DOHH2 (cell line): ENCODE data around the gene CRHBP.

ENCODE experiments used
- H3F3A ChIP-seq: fragments of 200-600 bp; sonication (generic), shearing (Covaris generic); 2 replicates; pipeline ENCODE4 v1.6.0; 2016; ENCODE audit warnings: antibody characterized with exemption, mild to moderate bottlenecking; ENCODE audit not compliant: control insufficient read depth, insufficient read depth
- H3K27ac ChIP-seq: fragments of 200-600 bp; sonication (generic); 2 replicates; pipeline ENCODE4 v1.5.1; 2014; ENCODE audit warnings: low read depth, mild to moderate bottlenecking, low read length, moderate library complexity
- H3K27me3 ChIP-seq: fragments of 200-600 bp; sonication (generic); 2 replicates; pipeline ENCODE4 v1.6.1; 2014; ENCODE audit warnings: mild to moderate bottlenecking, low read length, mixed read lengths; ENCODE audit not compliant: control insufficient read depth
- H3K36me3 ChIP-seq: fragments of 200-600 bp; sonication (generic); 2 replicates; pipeline ENCODE4 v1.6.1; 2014; ENCODE audit warnings: mild to moderate bottlenecking, low read length, moderate library complexity, mixed read lengths; ENCODE audit not compliant: control insufficient read depth
- H3K4me1 ChIP-seq: fragments of 200-600 bp; sonication (generic); 2 replicates; pipeline ENCODE4 v1.6.1; 2014; ENCODE audit warnings: mild to moderate bottlenecking, low read length, mixed read lengths; ENCODE audit not compliant: control insufficient read depth
- H3K4me2 ChIP-seq: fragments of 200-600 bp; sonication (generic); 2 replicates; pipeline ENCODE4 v1.6.0; 2014; ENCODE audit warnings: mild to moderate bottlenecking, low read length, moderate library complexity
- H3K4me3 ChIP-seq: fragments of 200-600 bp; sonication (generic); 2 replicates; pipeline ENCODE4 v1.5.1; 2014; ENCODE audit warnings: mild to moderate bottlenecking, low read length, mixed read lengths
- H3K79me2 ChIP-seq: fragments of 200-600 bp; sonication (generic); 2 replicates; pipeline ENCODE4 v1.6.1; 2014; ENCODE audit warnings: mild to moderate bottlenecking, low read length, mixed read lengths; ENCODE audit not compliant: control insufficient read depth
- H3K9me2 ChIP-seq: fragments of 200-600 bp; sonication (generic); replicated peaks from 2 replicates; pipeline ENCODE4 v1.6.1; 2014; ENCODE audit warnings: mild to moderate bottlenecking, low read length, mixed read lengths; ENCODE audit not compliant: control insufficient read depth
- H3K9me3 ChIP-seq: fragments of 200-600 bp; sonication (generic); 2 replicates; pipeline ENCODE4 v1.6.1; 2014; ENCODE audit warnings: antibody characterized with exemption, low read length, mixed read lengths; ENCODE audit not compliant: control insufficient read depth, insufficient read depth
- H4K20me1 ChIP-seq: fragments of 200-600 bp; sonication (generic); 2 replicates; pipeline ENCODE4 v1.6.0; 2014; ENCODE audit warnings: low read depth, mild to moderate bottlenecking, antibody characterized with exemption, low read length, moderate library complexity; ENCODE audit not compliant: control insufficient read depth, insufficient read depth
- EZH2phosphoT487 ChIP-seq: fragments of 200-600 bp; sonication (generic); IDR thresholded peaks from 2 replicates; pipeline ENCODE4 v1.6.1; 2017; ENCODE audit warnings: borderline replicate concordance, mild to moderate bottlenecking, antibody characterized with exemption, low read length, moderate library complexity, mixed read lengths
- TF ChIP-seq, protein P1 (sequence below): fragments of 200-600 bp; sonication (generic); IDR thresholded peaks from one replicate; pipeline ENCODE4 v1.5.1; 2014; ENCODE audit warnings: antibody characterized with exemption, mild to moderate bottlenecking, low read depth, low read length; ENCODE audit not compliant: poor library complexity, severe bottlenecking

The CRHBP gene

DNA sequence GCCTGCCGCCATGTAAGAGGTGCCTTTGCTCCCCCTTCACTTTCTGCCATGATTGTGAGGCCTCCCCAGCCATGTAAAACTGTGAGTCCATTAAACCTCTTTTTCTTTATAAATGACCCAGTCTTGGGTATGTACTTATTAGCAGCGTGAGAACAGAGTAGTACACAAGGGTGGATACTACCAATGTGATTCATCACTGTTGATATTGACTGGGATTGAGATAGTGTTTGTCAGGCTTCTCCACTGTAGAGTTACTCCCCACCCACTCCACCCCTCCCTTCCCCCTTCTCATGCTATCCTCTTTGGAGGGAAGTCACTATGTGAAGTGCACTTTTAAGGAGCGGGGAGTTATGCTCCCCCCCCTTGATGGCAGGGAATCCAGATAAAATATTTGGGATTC, 11.4 kb upstream of the CRHBP start:
- TF ChIP-seq, protein P1, sequence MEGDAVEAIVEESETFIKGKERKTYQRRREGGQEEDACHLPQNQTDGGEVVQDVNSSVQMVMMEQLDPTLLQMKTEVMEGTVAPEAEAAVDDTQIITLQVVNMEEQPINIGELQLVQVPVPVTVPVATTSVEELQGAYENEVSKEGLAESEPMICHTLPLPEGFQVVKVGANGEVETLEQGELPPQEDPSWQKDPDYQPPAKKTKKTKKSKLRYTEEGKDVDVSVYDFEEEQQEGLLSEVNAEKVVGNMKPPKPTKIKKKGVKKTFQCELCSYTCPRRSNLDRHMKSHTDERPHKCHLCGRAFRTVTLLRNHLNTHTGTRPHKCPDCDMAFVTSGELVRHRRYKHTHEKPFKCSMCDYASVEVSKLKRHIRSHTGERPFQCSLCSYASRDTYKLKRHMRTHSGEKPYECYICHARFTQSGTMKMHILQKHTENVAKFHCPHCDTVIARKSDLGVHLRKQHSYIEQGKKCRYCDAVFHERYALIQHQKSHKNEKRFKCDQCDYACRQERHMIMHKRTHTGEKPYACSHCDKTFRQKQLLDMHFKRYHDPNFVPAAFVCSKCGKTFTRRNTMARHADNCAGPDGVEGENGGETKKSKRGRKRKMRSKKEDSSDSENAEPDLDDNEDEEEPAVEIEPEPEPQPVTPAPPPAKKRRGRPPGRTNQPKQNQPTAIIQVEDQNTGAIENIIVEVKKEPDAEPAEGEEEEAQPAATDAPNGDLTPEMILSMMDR, result no peak
- no peak for TF ChIP-seq EZH2phosphoT487
- Histone ChIP-seq H3K36me3 (peaks cover 17% of the 10 kb centered on the region), H3K9me3 (no peaks in the 10 kb centered on the region), H3K27ac (no peak overlapping the region), H4K20me1 (no peaks in the 10 kb centered on the region), H3K4me2 (no peak overlapping the region), H3F3A (no peaks in the 10 kb centered on the region), H3K4me1 (no peaks in the 10 kb centered on the region), H3K79me2 (peaks cover 5% of the 10 kb centered on the region; the same call in 1 of the 2 replicates), H3K9me2 (no peaks in the 10 kb centered on the region), H3K27me3 (no peaks in the 10 kb centered on the region), H3K4me3 (no peak overlapping the region)

DNA sequence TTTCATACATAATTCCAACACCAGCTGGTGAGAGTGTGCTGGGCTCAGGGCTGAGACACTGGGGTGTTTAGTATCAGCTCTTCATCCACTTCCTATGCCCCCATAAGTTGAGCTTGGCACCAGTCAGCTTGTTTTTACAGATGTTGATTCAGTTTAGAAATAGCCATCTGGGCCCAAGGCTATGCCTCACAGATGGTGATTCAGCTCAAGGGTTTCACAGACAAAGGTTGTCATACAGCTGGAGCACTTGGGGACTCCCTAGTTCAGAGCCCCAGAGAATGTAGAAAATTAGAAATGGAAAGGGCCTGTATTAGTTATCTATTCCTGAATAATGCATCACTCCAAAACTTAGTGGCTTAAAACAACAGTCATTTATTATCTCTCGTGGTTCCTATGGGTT, 10.3 kb upstream of the CRHBP start:
- Histone ChIP-seq H4K20me1 (no peaks in the 10 kb centered on the region), H3K36me3 (peaks cover 20% of the 10 kb centered on the region)
- TF ChIP-seq, protein P1, result no peak
- no peak for TF ChIP-seq EZH2phosphoT487

DNA sequence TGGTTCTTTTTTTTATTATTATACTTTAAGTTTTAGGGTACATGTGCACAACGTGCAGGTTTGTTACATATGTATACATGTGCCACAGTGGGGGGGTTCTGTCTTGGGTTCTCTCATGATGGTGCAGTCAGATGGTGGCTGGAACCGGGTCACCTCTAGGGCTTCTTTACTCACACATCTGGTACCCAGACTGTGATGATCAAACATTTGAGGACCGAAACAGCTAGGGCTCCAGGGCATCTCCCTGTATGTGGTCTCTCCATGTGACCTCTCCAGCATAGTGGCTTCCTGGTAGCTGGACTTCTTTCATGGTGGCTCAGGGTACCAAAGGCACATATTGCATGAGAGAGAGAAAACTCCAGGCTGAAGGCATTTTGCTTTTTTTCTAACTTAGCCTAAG, 9.8 kb upstream of the CRHBP start:
- Histone ChIP-seq H3K79me2 (peaks cover 8% of the 10 kb centered on the region; the same call in 1 of the 2 replicates), H3K4me1 (no peaks in the 10 kb centered on the region), H3K36me3 (peaks cover 22% of the 10 kb centered on the region), H3K27me3 (no peaks in the 10 kb centered on the region), H4K20me1 (no peaks in the 10 kb centered on the region), H3K4me3 (no peak overlapping the region), H3K9me3 (no peaks in the 10 kb centered on the region), H3K27ac (no peak overlapping the region), H3K9me2 (no peaks in the 10 kb centered on the region), H3K4me2 (no peak overlapping the region), H3F3A (no peaks in the 10 kb centered on the region)
- no peak for TF ChIP-seq EZH2phosphoT487
- TF ChIP-seq, protein P1, result no peak

More for the DNA sequence above, 10.3 kb upstream of the CRHBP start:
- no peak overlapping the region for H3K4me2 ChIP-seq
- no peaks in the 10 kb centered on the region for H3K9me3 ChIP-seq
- H3K4me3 ChIP-seq, result no peak overlapping the region
- peaks cover 8% of the 10 kb centered on the region; the same call in 1 of the 2 replicates for H3K79me2 ChIP-seq
- no peak overlapping the region for H3K27ac ChIP-seq
- H3F3A ChIP-seq, result no peaks in the 10 kb centered on the region
- no peaks in the 10 kb centered on the region for H3K4me1 ChIP-seq
- no peaks in the 10 kb centered on the region for H3K27me3 ChIP-seq
- no peaks in the 10 kb centered on the region for H3K9me2 ChIP-seq
